VCaP (cell line): Measurements from ENCODE around the gene NFAM1.

Experiments used
- H3K27ac ChIP-seq: fragments of 450-650 bp; 2 replicates; pipeline ENCODE4 v1.5.1; 2017
- TF ChIP-seq, protein P1 (sequence below): fragments of 450-650 bp; conservative IDR thresholded peaks from 2 replicates; pipeline ENCODE4 v1.5.1; 2017; ENCODE audit warnings: mild to moderate bottlenecking, moderate library complexity

Gene NFAM1

GRCh38 chr22:42366806-42367581 is 65.2 kb downstream of the NFAM1 start:
- no peak overlapping the region for H3K27ac ChIP-seq
- TF ChIP-seq, protein P1, sequence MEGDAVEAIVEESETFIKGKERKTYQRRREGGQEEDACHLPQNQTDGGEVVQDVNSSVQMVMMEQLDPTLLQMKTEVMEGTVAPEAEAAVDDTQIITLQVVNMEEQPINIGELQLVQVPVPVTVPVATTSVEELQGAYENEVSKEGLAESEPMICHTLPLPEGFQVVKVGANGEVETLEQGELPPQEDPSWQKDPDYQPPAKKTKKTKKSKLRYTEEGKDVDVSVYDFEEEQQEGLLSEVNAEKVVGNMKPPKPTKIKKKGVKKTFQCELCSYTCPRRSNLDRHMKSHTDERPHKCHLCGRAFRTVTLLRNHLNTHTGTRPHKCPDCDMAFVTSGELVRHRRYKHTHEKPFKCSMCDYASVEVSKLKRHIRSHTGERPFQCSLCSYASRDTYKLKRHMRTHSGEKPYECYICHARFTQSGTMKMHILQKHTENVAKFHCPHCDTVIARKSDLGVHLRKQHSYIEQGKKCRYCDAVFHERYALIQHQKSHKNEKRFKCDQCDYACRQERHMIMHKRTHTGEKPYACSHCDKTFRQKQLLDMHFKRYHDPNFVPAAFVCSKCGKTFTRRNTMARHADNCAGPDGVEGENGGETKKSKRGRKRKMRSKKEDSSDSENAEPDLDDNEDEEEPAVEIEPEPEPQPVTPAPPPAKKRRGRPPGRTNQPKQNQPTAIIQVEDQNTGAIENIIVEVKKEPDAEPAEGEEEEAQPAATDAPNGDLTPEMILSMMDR: no peak

GRCh38 chr22:42365942-42366695 is 66.1 kb downstream of the NFAM1 start:
- H3K27ac ChIP-seq: no peak overlapping the region
- TF ChIP-seq, protein P1: no peak

- TF ChIP-seq, protein P1: no peak
- H3K27ac ChIP-seq: no peak overlapping the region
Measured at GRCh38 chr22:42365111-42365865, 66.9 kb downstream of the NFAM1 start.

DNA sequence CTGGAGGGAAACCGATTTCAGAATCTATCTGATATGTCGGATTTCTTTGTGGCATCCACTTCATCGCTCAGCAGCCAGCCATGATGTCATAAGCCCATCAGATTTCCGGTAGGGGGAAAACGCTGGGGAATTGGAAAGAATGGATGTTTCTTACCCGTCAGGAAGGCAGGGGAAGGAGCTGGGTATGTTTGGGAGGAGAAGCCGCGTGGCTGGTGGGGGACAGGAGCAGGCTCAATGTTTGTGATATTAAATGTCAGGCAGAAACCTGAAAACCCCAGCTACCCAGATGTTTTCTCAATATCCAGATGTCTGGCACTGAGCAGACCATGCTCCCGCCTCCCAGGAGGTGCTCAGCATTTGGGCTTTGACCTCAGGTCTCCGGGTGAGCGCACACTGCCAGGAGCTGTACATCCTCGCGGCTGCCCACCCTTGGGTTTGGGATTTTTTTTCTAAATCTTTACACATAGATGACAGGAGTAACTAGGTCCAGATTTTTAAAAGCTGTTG is 67.5 kb downstream of the NFAM1 start:
- no peak overlapping the region for H3K27ac ChIP-seq
- TF ChIP-seq, protein P1: no peak

- H3K27ac ChIP-seq: no peak overlapping the region
- TF ChIP-seq, protein P1: no peak
Measured at GRCh38 chr22:42363892-42364291, 68.3 kb downstream of the NFAM1 start.

GRCh38 chr22:42361523-42361922 is 70.7 kb downstream of the NFAM1 start:
- no peak overlapping the region for H3K27ac ChIP-seq
- TF ChIP-seq, protein P1: no peak

GRCh38 chr22:42360348-42360747 is 71.9 kb downstream of the NFAM1 start:
- TF ChIP-seq, protein P1: no peak
- no peak overlapping the region for H3K27ac ChIP-seq
